Stimulated activated effector memory CD8-positive, alpha-beta T cell treated with anti-CD3 and anti-CD28 coated beads, Interleukin-12 subunit alpha, Interleukin-12 subunit beta, amount 100 ng/mL, for 72 hours (primary cell): ENCODE measurements around the gene VAMP4.

Source experiments
- ATAC-seq: fragments of 150-1000 bp; cut with Tn5 transposase; 2 replicates; pipeline ENCODE4 v1.10.0; 2021
- DNase-seq, 2 donors: peaks; one replicate each; pipeline ENCODE4 v3.0.0; 2021 to 2022; ENCODE audit warnings: low spot score in 2 of 2
- H3K27ac Mint-ChIP-seq: one replicate; pipeline ENCODE4 v1.8.0; 2022; ENCODE audit warnings: mild to moderate bottlenecking, mixed read lengths
- H3K36me3 Mint-ChIP-seq: one replicate; pipeline ENCODE4 v1.8.0; 2022; ENCODE audit warnings: mild to moderate bottlenecking, mixed read lengths
- H3K4me1 Mint-ChIP-seq: one replicate; pipeline ENCODE4 v1.8.0; 2022; ENCODE audit warnings: mixed read lengths
- H3K4me3 Mint-ChIP-seq: one replicate; pipeline ENCODE4 v1.8.0; 2022; ENCODE audit warnings: mild to moderate bottlenecking, mixed read lengths
- H3K9me3 Mint-ChIP-seq: one replicate; pipeline ENCODE4 v1.8.0; 2022; ENCODE audit warnings: mixed read lengths

VAMP4 gene

GRCh38 chr1:171762143-171762563, 20.3 kb upstream of the VAMP4 start:
- no peaks in the 10 kb centered on the region for H3K36me3 Mint-ChIP-seq
- DNase-seq (no peak), ATAC-seq (no peak)
- no peaks in the 10 kb centered on the region for H3K4me1 Mint-ChIP-seq
- no peak overlapping the region for H3K27ac Mint-ChIP-seq
- no peaks in the 10 kb centered on the region for H3K9me3 Mint-ChIP-seq
- H3K4me3 Mint-ChIP-seq = no peak overlapping the region

DNA sequence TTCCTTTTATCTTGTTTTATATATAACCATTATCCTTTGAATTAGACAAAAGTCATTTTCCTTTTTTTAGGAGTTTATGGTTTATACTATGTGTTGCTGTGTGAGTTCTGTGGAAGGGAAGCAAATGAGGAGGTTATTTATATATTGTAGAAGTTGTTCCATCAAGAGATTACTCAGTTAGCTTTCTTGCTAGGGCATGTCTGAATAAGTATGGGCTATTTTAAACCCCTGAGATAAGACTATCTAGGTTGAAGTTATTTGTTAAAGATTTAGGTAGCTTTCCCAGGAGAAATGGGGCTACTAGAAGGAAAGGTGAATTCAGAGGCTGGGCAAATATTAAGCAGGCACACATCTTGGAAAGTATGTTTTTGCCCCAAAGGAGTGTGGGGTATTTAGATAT, 16.1 kb upstream of the VAMP4 start:
- H3K4me1 Mint-ChIP-seq = no peaks in the 10 kb centered on the region
- H3K27ac Mint-ChIP-seq = no peak overlapping the region
- no peak overlapping the region for H3K4me3 Mint-ChIP-seq
- H3K9me3 Mint-ChIP-seq = no peaks in the 10 kb centered on the region
- DNase-seq (no peak), ATAC-seq (no peak)
- no peaks in the 10 kb centered on the region for H3K36me3 Mint-ChIP-seq

GRCh38 chr1:171756856-171757255, 15.0 kb upstream of the VAMP4 start:
- Mint-ChIP-seq H3K4me1 (no peaks in the 10 kb centered on the region), H3K36me3 (no peaks in the 10 kb centered on the region), H3K27ac (no peak overlapping the region), H3K9me3 (no peaks in the 10 kb centered on the region), H3K4me3 (no peak overlapping the region)
- DNase-seq (no peak), ATAC-seq (no peak)

DNA sequence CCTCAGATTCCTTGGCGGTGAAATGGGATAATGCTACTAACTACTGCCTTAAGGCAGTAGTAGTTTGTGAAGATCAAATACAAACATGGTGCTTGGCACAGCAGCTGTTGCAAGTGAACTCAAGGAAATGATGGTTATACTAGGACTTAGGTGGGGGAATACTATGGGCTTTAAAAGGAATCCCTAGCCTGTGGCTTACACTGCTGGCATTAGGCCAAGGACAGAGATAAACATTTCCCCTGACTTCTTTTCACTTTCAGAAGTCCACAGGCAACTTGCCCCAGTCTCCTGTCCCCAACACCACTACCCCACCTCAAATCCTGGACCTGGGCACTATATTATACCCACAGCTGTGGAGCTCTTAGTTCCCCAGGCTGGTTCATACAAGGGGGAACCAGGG, 13.1 kb upstream of the VAMP4 start:
- Mint-ChIP-seq H3K27ac (no peak overlapping the region), H3K4me1 (peaks cover 7% of the 10 kb centered on the region), H3K9me3 (no peaks in the 10 kb centered on the region), H3K4me3 (no peak overlapping the region), H3K36me3 (peaks cover 6% of the 10 kb centered on the region)
- ATAC-seq (no peak), DNase-seq (no peak)

- peaks cover 6% of the 10 kb centered on the region for H3K36me3 Mint-ChIP-seq
- no peak overlapping the region for H3K4me3 Mint-ChIP-seq
- no peaks in the 10 kb centered on the region for H3K9me3 Mint-ChIP-seq
- no peak for ATAC-seq
- H3K27ac Mint-ChIP-seq = no peak overlapping the region
- DNase-seq = no peak
- peaks cover 7% of the 10 kb centered on the region for H3K4me1 Mint-ChIP-seq
These were observed 12.5 kb upstream of the VAMP4 start for GRCh38 chr1:171754353-171754705.

- H3K4me1 Mint-ChIP-seq = peaks cover 7% of the 10 kb centered on the region
- H3K36me3 Mint-ChIP-seq = peaks cover 6% of the 10 kb centered on the region
- ATAC-seq (no peak), DNase-seq (no peak)
- no peak overlapping the region for H3K27ac Mint-ChIP-seq
- H3K9me3 Mint-ChIP-seq = no peaks in the 10 kb centered on the region
- no peak overlapping the region for H3K4me3 Mint-ChIP-seq
These were observed 12.0 kb upstream of the VAMP4 start for GRCh38 chr1:171753685-171754352.

GRCh38 chr1:171753182-171753581, 11.3 kb upstream of the VAMP4 start:
- no peaks in the 10 kb centered on the region for H3K9me3 Mint-ChIP-seq
- DNase-seq = no peak
- ATAC-seq = no peak
- no peak overlapping the region for H3K27ac Mint-ChIP-seq
- H3K4me3 Mint-ChIP-seq = no peak overlapping the region
- H3K36me3 Mint-ChIP-seq = peaks cover 6% of the 10 kb centered on the region
- peaks cover 7% of the 10 kb centered on the region for H3K4me1 Mint-ChIP-seq

GRCh38 chr1:171751221-171751620, 9.4 kb upstream of the VAMP4 start:
- DNase-seq (no peak), ATAC-seq (peak; percentile 79)
- H3K9me3 Mint-ChIP-seq = no peaks in the 10 kb centered on the region
- peaks cover 6% of the 10 kb centered on the region for H3K36me3 Mint-ChIP-seq
- peaks cover 7% of the 10 kb centered on the region for H3K4me1 Mint-ChIP-seq
- peak overlapping the region; percentile 24 for H3K4me3 Mint-ChIP-seq
- H3K27ac Mint-ChIP-seq = peak overlapping the region; percentile 92

DNA sequence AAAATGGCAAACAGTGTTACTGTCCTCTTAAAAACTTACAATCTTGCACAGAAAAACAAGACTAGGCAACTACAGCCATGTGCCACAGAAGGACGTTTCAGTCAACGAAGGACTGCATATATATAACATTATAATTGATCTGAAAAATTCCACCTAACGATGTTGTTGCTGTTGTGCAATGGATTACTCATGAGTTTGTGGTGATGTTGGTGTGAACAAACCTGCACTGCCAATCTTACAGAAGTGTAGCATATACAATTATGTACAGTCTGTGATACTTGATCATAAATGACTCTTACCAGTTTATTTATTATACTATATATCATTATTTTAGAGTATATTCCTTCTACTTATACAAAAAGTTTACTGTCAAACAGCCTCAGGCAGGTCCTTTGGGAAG, 6.8 kb upstream of the VAMP4 start:
- H3K4me3 Mint-ChIP-seq = no peak overlapping the region

DNA sequence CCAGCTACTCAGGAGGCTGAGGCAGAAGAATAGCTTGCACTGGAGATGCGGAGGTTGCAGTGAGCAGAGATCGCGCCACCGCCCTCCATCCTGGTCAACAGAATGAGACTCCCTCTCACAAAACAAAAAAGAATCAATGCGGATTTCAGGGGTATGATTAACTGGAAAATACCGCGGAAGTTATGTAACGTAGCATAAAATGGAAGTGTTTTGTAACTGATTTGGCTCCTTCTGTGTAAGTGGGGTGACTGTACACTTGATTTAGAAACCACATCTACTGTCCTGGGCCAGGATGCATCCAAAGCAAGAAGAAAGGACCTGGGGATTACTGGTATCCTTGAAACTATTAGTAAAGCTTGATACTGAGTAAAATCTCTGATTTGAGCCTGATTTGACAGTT, 3.1 kb upstream of the VAMP4 start:
- Mint-ChIP-seq H3K36me3 (peaks cover 6% of the 10 kb centered on the region), H3K9me3 (no peaks in the 10 kb centered on the region), H3K4me1 (peaks cover 22% of the 10 kb centered on the region), H3K27ac (peak overlapping the region; percentile 99), H3K4me3 (no peak overlapping the region)
- no peak for ATAC-seq
- DNase-seq = no peak

More for the DNA sequence above, 6.8 kb upstream of the VAMP4 start:
- ATAC-seq (no peak), DNase-seq (no peak)
- no peaks in the 10 kb centered on the region for H3K9me3 Mint-ChIP-seq
- H3K36me3 Mint-ChIP-seq = peaks cover 6% of the 10 kb centered on the region
- peaks cover 12% of the 10 kb centered on the region for H3K4me1 Mint-ChIP-seq
- H3K27ac Mint-ChIP-seq = no peak overlapping the region

- peak overlapping the region; percentile 94 for H3K4me3 Mint-ChIP-seq
- peak overlapping the region; percentile 99 for H3K27ac Mint-ChIP-seq
- no peak for ATAC-seq
- DNase-seq = no peak
- peaks cover 39% of the 10 kb centered on the region for H3K4me1 Mint-ChIP-seq
- H3K9me3 Mint-ChIP-seq = no peaks in the 10 kb centered on the region
- H3K36me3 Mint-ChIP-seq = peaks cover 13% of the 10 kb centered on the region
These were observed 1.4 kb upstream of the VAMP4 start for GRCh38 chr1:171743081-171743870.

DNA sequence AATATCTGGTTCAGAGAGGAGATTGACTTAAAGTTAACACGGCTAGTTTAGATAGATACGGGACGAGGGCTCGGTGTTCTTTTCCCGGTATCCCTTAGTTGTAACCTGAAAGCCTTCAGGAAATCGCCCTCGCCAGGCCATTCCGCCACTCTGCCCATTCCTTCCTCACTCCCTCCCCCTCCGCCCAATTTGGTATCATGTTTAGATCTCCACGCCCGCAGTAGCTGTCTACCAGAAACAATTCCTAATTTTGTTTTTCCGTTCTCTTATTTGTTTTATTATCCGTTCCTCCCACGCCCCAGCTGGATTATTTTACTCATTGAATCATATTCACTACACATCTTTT, 685 bp upstream of the VAMP4 start:
- Mint-ChIP-seq H3K36me3 (peaks cover 20% of the 10 kb centered on the region), H3K4me3 (peak overlapping the region; percentile 94), H3K4me1 (peaks cover 40% of the 10 kb centered on the region), H3K27ac (peak overlapping the region; percentile 99), H3K9me3 (no peaks in the 10 kb centered on the region)
- no peak for DNase-seq
- ATAC-seq = no peak

DNA sequence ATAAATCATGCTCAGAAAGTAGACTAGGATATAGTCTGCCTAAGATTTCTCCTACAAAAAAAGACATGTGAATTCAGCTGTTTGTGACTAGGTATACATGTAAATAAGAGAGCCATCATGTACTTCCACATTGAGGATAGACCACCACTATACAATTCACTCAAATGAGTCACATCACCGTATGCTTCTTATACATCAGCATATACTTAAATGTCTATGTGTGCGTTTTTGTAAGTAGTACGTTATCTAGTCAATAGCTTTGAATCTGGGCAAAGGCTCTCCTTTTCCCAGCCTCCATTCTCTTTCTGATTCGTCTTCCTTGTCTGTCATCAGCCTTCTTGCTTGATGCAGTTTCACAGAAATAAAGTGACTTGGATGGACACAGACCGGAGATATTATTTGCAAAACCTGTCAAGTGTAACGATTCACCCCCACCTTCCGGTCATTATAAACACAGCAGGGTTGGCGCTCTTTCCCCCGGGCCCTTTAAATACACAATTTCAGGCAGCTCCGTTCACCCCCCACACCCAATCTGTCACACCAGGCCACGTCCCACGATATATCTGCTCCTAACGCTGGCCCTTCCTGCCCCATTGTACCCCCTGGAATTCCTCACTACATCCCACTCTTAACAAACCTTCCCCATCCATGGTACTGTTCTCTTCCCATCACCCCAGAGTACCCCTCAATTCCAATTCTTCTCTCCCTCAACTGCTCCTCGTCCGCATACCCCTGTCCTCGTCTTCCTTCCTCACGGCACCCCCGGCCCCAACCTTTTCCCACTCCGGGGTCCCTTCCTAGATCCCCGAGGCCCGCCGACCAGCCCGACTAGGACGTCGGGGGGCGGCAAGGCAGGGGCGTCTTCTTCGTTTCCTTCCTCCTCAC, 636 bp downstream of the VAMP4 start:
- H3K9me3 Mint-ChIP-seq = no peaks in the 10 kb centered on the region
- DNase-seq (peak; percentile 12 to 72), ATAC-seq (peak; percentile 61)
- peak overlapping the region; percentile 94 for H3K4me3 Mint-ChIP-seq
- peak overlapping the region; percentile 99 for H3K27ac Mint-ChIP-seq
- peaks cover 40% of the 10 kb centered on the region for H3K4me1 Mint-ChIP-seq
- H3K36me3 Mint-ChIP-seq = peaks cover 34% of the 10 kb centered on the region

DNA sequence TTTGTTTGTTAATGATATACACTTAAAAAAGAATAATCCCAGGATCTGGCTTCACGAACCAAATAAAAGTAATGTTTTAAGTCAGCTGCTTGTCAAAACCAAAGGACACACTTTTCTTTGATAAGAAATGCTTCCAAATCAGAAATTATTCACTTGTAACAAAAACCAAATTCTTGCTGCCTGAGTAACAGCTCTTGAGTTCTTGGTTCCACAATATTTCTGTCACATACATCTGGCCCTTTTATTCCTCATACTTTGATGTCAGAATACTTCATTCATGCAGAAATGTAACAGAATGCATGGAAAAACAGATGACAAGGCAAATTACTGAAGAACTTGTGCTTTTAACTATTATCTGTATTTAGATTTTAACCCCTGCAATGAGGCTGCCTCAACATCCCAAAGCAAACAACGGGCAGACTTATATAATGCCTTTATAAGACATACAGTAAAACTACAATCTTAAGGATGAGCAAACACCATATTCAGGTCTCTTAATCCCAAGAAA, 1.5 kb downstream of the VAMP4 start:
- no peak for ATAC-seq
- no peak overlapping the region for H3K27ac Mint-ChIP-seq
- peak overlapping the region; percentile 94 for H3K4me3 Mint-ChIP-seq
- no peaks in the 10 kb centered on the region for H3K9me3 Mint-ChIP-seq
- no peak for DNase-seq
- peaks cover 42% of the 10 kb centered on the region for H3K36me3 Mint-ChIP-seq
- peaks cover 40% of the 10 kb centered on the region for H3K4me1 Mint-ChIP-seq

GRCh38 chr1:171739656-171740055, 2.2 kb downstream of the VAMP4 start:
- no peaks in the 10 kb centered on the region for H3K9me3 Mint-ChIP-seq
- ATAC-seq (no peak), DNase-seq (no peak)
- H3K4me3 Mint-ChIP-seq = peak overlapping the region; percentile 94
- H3K27ac Mint-ChIP-seq = peak overlapping the region; percentile 68
- H3K36me3 Mint-ChIP-seq = peaks cover 48% of the 10 kb centered on the region
- peaks cover 40% of the 10 kb centered on the region for H3K4me1 Mint-ChIP-seq
